Measurements from ENCODE around the gene PRKG1. TPM values are rescaled to one million over a fixed set of nuclear protein-coding genes. Genes with fewer than 3 reads are reported as not detected.
"Not testable (repeated sequence)": the region's sequence is repeated elsewhere in the genome, so short reads cannot be mapped to it uniquely, and the experiment has no call there.

Gene PRKG1
- total and polyA plus RNA-seq, 8 donors, result 1.2 to 9.6 (median 2.9) TPM

DNA sequence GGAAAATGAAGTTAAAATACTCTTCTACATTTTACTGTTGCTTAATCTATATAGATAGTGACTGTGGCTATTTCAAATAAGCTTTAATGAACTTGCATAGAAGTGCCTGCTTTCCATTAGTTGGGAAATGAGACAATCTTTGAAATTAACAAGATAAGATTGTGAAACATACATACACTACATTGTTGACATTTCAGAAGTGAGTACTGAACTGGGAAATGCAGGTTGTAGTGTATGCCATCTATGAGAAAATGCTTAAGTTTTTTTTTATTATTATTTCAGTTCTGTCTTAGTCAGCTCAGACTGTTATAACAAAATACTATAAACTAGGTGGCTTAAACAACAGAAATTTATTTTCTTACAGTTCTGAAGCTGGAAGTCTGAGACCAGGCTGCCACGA lies 674.7 kb downstream of the PRKG1 start:
- Histone ChIP-seq H3K9me3 (no peaks in the 10 kb centered on the region), H3K27me3 (no peaks in the 10 kb centered on the region), H3K36me3 (no peaks in the 10 kb centered on the region), H3K4me3 (no peak overlapping the region), H3K4me1 (no peaks in the 10 kb centered on the region), H3K27ac (no peak overlapping the region)
- 89 to 96% methylated on average over 1 of the region's 1 CpG for WGBS, 2 donors
- no peak for FAIRE-seq
- intact Hi-C loops (cut with DNase I), result no loop called here
- no peak for DNase-seq
- TF ChIP-seq, protein P1, sequence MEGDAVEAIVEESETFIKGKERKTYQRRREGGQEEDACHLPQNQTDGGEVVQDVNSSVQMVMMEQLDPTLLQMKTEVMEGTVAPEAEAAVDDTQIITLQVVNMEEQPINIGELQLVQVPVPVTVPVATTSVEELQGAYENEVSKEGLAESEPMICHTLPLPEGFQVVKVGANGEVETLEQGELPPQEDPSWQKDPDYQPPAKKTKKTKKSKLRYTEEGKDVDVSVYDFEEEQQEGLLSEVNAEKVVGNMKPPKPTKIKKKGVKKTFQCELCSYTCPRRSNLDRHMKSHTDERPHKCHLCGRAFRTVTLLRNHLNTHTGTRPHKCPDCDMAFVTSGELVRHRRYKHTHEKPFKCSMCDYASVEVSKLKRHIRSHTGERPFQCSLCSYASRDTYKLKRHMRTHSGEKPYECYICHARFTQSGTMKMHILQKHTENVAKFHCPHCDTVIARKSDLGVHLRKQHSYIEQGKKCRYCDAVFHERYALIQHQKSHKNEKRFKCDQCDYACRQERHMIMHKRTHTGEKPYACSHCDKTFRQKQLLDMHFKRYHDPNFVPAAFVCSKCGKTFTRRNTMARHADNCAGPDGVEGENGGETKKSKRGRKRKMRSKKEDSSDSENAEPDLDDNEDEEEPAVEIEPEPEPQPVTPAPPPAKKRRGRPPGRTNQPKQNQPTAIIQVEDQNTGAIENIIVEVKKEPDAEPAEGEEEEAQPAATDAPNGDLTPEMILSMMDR (IDR thresholded peaks at IDR 0.05), result no peak
- ATAC-seq, result no peak

DNA sequence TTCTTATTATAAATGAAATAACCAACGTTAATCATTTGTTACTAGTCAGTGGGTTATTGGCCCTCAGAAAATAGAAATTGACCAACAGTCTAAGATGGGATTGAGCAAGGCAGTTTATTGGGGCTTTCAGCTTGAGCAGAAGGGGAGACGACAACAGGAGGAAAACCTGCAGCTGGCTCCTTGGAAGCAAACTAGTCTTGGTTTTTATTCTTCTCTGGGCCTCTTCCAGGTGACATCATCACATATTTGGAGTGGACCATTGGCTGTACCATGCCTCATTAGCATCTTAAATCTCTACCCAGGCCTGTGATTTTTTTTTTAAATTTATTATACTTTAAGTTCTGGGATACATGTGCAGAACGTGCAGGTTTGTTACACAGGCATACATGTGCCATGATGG lies 684.1 kb downstream of the PRKG1 start:
- Histone ChIP-seq H3K4me1 (peaks cover 0 to 7% (median 0%) of the 10 kb centered on the region in 3 donors), H3K9me3 (no peaks in the 10 kb centered on the region), H3K27ac (no peak overlapping the region), H3K36me3 (no peaks in the 10 kb centered on the region), H3K4me3 (no peak overlapping the region), H3K27me3 (no peaks in the 10 kb centered on the region)
- ATAC-seq, result no peak
- DNase-seq, result no peak
- intact Hi-C loops (cut with DNase I), result no loop called here
- 82 to 89% methylated on average over 3 of the region's 3 CpGs for WGBS, 2 donors
- no peak for FAIRE-seq
- TF ChIP-seq, protein P1 (IDR thresholded peaks at IDR 0.05), result no peak

DNA sequence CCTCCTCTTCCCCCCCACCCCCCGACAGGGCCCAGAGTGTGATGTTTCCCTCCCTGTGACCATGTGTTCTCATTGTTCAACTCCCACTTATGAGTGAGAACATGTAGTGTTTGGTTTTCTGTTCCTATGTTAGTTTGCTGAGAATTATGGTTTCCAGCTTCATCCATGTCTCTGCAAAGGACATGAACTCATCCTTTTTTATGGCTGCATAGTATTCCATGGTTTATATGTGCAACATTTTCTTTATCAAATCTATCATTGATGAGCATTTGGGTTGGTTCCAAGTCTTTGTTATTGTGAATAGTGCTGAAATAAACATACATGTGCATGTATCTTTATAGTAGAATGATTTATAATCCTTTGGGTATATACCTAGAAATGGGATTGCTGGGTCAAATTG lies 684.6 kb downstream of the PRKG1 start:
- DNase-seq; H3K27ac ChIP-seq; H3K9me3 ChIP-seq; ATAC-seq; H3K36me3 ChIP-seq; H3K27me3 ChIP-seq; H3K4me3 ChIP-seq; intact Hi-C loops (cut with DNase I); H3K4me1 ChIP-seq; FAIRE-seq: not testable (repeated sequence)
- 92 to 95% methylated on average over 1 of the region's 1 CpG for WGBS, 2 donors

DNA sequence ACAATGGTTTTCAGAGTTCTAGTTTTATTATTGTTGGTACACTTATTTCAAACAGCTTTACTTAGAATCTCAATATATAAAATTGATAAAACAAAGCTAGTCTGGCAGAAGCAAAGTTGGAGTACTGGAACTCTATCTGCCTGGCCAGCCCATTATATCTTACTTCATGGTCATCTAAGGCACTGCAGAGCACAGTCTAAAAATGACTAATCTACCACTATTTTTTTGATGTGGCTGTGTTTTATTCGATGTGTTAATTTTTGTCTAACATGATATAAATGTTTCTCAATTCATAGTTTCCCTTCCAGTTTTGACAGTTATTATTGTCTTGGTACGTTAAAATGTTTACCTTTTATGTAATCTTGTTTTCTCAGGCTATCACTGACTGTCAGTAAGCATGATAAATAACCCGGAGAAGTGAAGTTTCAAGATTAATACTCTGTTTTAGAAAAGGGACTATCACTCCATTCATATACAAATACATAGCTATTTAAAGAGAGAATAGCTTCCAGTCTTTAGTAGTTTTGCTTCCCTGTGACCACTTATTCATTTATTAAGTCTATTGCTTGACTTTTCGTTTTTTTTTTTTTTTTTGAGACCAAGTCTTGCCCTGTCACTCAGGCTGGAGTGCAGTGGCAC lies 685.7 kb downstream of the PRKG1 start:
- Histone ChIP-seq H3K27me3 (no peaks in the 10 kb centered on the region), H3K27ac (no peak overlapping the region), H3K9me3 (no peaks in the 10 kb centered on the region), H3K4me1 (peaks cover 0 to 7% (median 0%) of the 10 kb centered on the region in 3 donors), H3K36me3 (no peaks in the 10 kb centered on the region), H3K4me3 (no peak overlapping the region)
- ATAC-seq (peak in 3 of 4 donors; percentile 29 to 65 (median 59)), DNase-seq (no peak), FAIRE-seq (no peak)
- TF ChIP-seq, protein P1 (IDR thresholded peaks at IDR 0.05), result no peak
- WGBS, 2 donors, result 6 to 9% methylated on average over 4 of the region's 4 CpGs
- intact Hi-C loops (cut with DNase I), result no loop called here

DNA sequence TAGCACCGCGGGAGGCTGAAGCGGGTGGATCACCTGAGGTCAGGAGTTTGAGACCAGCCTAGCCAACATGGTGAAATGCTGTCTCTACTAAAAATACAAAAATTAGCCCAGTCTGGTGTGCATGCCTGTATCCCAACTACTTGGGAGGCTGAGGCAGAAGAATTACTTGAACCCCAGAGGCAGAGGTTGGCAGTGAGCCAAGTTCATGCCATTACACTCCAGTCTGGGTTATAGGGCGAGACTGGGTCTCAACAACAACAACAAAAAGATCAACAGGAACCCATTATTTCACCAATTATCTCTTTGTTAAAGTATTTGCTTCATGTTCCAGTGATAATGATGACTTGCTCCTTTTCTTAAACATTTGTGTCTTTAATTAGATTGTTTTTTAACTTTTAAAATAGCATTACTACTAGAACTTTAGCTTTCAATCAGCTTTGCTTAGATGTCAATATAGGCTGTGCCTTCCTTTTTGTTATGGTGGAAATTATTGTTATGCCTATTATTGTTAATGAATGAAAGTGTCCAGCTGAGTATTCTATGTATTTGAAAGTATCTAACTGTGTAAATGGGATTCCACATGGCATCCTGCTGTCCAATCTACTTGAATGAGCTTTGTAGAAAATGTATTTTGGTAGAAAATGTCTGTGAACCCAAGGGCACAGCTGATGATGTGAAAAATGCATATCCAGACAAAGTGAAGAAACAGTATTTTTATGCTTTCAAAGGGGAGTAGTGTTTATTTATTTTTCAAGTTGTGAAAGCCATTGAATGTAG lies 686.8 kb downstream of the PRKG1 start:
- no peak for FAIRE-seq
- no peak for ATAC-seq
- intact Hi-C loops (cut with DNase I), result no loop called here
- H3K4me3 ChIP-seq, result no peak overlapping the region
- TF ChIP-seq, protein P1 (IDR thresholded peaks at IDR 0.05), result no peak
- no peaks in the 10 kb centered on the region for H3K36me3 ChIP-seq
- no peaks in the 10 kb centered on the region for H3K27me3 ChIP-seq
- 96 to 100% methylated on average over 4 of the region's 4 CpGs for WGBS, 2 donors
- no peak overlapping the region for H3K27ac ChIP-seq
- no peak for DNase-seq
- H3K4me1 ChIP-seq, result peaks cover 0 to 7% (median 0%) of the 10 kb centered on the region in 3 donors
- H3K9me3 ChIP-seq, result no peaks in the 10 kb centered on the region
